Esophagus squamous epithelium (tissue), 5 donors: ENCODE data around the gene CDK5RAP1. TPM values are rescaled to one million over a fixed set of nuclear protein-coding genes. Genes with fewer than 3 reads are reported as not detected.
A peak's percentile ranks its signal among the peaks of the same experiment; 100 is the strongest.
"Not testable (repeated sequence)": the region's sequence is repeated elsewhere in the genome, so short reads cannot be mapped to it uniquely, and the experiment has no call there.

Experiments
- DNase-seq: peaks from one replicate; lab custom pipeline; 2025; lab: John Stamatoyannopoulos, UW
- H3K27ac ChIP-seq, 4 donors: fragments of 200-600 bp; sonication (generic); one replicate each; pipeline ENCODE4 v1.5.1; 2016 to 2019; ENCODE audit warnings: mild to moderate bottlenecking in 1 of 4
- H3K27me3 ChIP-seq, 4 donors: fragments of 200-600 bp; sonication (generic); 1 replicate in 3 of 4; 2 replicates in 1 of 4; pipeline versions ENCODE4 v1.5.1 to v1.6.0; 2017 to 2021; ENCODE audit warnings: antibody characterized with exemption in 1 of 4
- H3K36me3 ChIP-seq, 3 donors: fragments of 200-600 bp; sonication (generic); one replicate each; pipeline ENCODE4 v1.5.1; 2016 to 2019
- H3K4me1 ChIP-seq, 3 donors: fragments of 200-600 bp; sonication (generic); one replicate each; pipeline ENCODE4 v1.5.1; 2017 to 2019
- H3K4me3 ChIP-seq, 4 donors: fragments of 200-600 bp; sonication (generic); 1 replicate in 3 of 4; 2 replicates in 1 of 4; pipeline ENCODE4 v1.5.1; 2016 to 2019; ENCODE audit warnings: mild to moderate bottlenecking in 2 of 4, moderate library complexity in 1 of 4
- H3K9me3 ChIP-seq, 3 donors: fragments of 200-600 bp; sonication (generic); one replicate each; pipeline ENCODE4 v1.5.1; 2016 to 2019
- POLR2A ChIP-seq, 4 donors: fragments of 450-650 bp; IDR thresholded peaks; one replicate each; pipeline ENCODE4 v1.6.1; 2017; ENCODE audit warnings: antibody characterized with exemption in 4 of 4, mild to moderate bottlenecking in 4 of 4, moderate library complexity in 3 of 4
- WGBS, 2 donors: methylation state at CpG; one replicate each; pipeline ENCODE4 v1.1.5; 2018; 5-methylcytosine and 5-hydroxymethylcytosine counted together
- intact Hi-C: fragments of 100-400 bp; cut with DNase I; formaldehyde crosslinking; loops from one replicate; pipeline ENCODE4 v1.15.0; 2022
- total RNA-seq, 4 donors: library from RNA; depleted of rRNA; stranded (reverse); fragments of >200 nt; gene quantifications; one replicate each; pipeline ENCODE4 v1.1.0, GENCODE V29; 2016
- TF ChIP-seq, protein P1 (sequence below), 6 experiments: fragments of 450-650 bp in 4 of 6; fragments of 200-600 bp in 2 of 6; sonication (generic) in 2 of 6; IDR thresholded peaks; one replicate each; pipeline ENCODE4 v1.5.1; 2016 to 2019; ENCODE audit warnings: antibody characterized with exemption in 6 of 6, mild to moderate bottlenecking in 4 of 6, moderate library complexity in 4 of 6
- donor health status: DM: yes; HTN: yes; CAD: no.

Gene CDK5RAP1
- total RNA-seq, 4 donors from 2014 or later, result 13.5 to 23.2 (median 20.1) TPM

- no peaks in the 10 kb centered on the region for H3K27me3 ChIP-seq
- intact Hi-C loops, result no loop called here
- no peak for DNase-seq
- no peaks in the 10 kb centered on the region for H3K36me3 ChIP-seq
- TF ChIP-seq, protein P1, sequence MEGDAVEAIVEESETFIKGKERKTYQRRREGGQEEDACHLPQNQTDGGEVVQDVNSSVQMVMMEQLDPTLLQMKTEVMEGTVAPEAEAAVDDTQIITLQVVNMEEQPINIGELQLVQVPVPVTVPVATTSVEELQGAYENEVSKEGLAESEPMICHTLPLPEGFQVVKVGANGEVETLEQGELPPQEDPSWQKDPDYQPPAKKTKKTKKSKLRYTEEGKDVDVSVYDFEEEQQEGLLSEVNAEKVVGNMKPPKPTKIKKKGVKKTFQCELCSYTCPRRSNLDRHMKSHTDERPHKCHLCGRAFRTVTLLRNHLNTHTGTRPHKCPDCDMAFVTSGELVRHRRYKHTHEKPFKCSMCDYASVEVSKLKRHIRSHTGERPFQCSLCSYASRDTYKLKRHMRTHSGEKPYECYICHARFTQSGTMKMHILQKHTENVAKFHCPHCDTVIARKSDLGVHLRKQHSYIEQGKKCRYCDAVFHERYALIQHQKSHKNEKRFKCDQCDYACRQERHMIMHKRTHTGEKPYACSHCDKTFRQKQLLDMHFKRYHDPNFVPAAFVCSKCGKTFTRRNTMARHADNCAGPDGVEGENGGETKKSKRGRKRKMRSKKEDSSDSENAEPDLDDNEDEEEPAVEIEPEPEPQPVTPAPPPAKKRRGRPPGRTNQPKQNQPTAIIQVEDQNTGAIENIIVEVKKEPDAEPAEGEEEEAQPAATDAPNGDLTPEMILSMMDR (IDR thresholded peaks at IDR 0.05), result peak in 1 of 6 experiments; percentile 3
- no peak for TF ChIP-seq POLR2A (IDR thresholded peaks at IDR 0.05)
- H3K4me3 ChIP-seq, result peak overlapping the region; percentile 73 to 97 (median 87)
- no peaks in the 10 kb centered on the region for H3K9me3 ChIP-seq
- 9 to 10% methylated on average over 7 of the region's 45 CpGs for WGBS, 2 donors
- peak overlapping the region; percentile 85 to 93 (median 90) for H3K27ac ChIP-seq
- H3K4me1 ChIP-seq, result peaks cover 0 to 38% (median 8%) of the 10 kb centered on the region in 3 donors
Measured at GRCh38 chr20:33443006-33443511, 41.7 kb upstream of the CDK5RAP1 start.

DNA sequence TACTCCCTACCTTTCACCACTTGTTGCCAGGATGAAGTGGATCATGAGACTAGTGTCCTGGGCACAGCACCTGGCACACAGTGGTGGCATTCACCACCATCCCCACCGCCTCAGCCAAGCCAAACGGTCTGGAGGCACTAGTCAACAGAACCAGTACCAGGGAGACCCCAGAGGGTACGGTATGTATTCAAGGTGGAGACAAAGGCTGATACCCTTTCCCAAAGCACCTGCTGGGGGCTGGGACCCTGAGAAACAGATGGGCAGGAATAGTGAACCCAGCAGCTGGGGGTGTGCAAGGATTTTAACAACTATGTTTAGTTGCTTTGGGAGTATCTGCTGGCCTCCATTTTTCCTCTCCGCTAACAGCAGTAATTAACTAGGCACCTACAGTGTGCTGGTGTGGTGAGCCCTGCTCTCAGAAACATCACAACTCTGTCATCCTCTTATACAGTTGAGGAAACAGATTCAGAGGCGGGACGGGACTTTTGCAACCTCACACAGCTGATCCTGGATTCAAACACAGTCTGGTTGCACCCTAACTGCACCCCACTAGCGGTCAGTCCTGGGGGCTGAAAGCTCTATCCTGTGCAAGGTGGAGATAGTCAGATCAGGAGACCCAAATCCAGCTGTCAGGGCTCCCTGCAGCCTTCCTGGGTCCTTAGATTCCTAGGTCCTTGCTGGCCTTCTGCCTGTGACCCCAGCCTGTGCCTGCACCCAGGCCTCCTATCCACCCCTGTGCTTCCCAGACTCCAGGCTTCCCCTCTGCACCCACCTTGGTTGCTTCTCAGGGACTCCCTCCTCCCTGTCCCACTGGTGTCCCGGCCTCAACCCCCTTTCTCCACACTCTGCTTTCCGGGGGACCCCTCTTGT lies 41.1 kb upstream of the CDK5RAP1 start:
- Histone ChIP-seq H3K4me3 (peak overlapping the region; percentile 73 to 97 (median 87)), H3K27ac (peak overlapping the region; percentile 85 to 93 (median 90)), H3K4me1 (peaks cover 0 to 43% (median 8%) of the 10 kb centered on the region in 3 donors), H3K27me3 (no peaks in the 10 kb centered on the region), H3K9me3 (no peaks in the 10 kb centered on the region), H3K36me3 (no peaks in the 10 kb centered on the region)
- WGBS, 2 donors, result 60 to 63% methylated on average over 5 to 9 of the region's 9 CpGs
- TF ChIP-seq POLR2A (IDR thresholded peaks at IDR 0.05), result no peak
- intact Hi-C loops, result no loop called here
- DNase-seq, result no peak

DNA sequence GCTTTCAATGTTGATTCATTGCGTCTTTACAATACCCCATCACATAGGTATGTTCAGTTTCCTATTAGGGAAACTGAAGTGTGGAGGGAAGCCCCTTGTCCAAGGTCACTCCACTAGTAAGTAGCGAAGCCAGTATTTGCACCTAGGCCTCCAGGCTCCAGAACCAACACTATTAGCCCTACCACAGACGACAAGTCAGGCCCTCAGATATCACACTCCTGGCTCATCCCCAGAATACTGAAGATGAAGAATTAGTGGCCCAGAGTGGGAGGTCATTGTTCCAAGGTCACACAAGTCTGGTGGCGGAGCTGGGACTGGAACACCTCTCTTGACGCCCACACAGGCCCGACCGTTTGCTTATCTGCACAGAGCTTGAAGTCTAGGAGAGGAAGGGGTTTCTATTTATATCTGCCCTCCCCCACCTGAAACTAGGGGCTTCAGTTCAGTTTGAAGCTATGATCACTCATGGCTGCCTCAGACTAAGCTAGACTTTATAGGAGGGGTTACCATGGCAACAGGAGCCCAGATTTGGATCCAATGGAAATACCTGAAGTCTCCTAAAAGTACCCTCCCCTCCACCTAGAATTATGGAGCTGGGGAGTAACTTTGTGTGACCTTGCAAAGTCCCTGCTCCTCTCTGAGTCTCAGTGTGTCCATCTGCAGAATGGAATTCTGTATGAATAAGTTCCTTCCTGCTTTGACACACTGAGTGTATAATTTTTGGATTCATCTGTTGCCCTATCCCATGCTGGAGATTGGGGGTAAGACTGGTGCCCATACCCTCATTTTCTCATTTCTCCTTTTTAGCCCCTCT lies 40.0 kb upstream of the CDK5RAP1 start:
- Histone ChIP-seq H3K9me3 (no peaks in the 10 kb centered on the region), H3K4me1 (peaks cover 0 to 44% (median 8%) of the 10 kb centered on the region in 3 donors), H3K36me3 (no peaks in the 10 kb centered on the region), H3K4me3 (no peak overlapping the region), H3K27me3 (no peaks in the 10 kb centered on the region), H3K27ac (peak overlapping the region in 2 of 4 donors; percentile 33 to 85)
- WGBS, 2 donors, result 70 to 83% methylated on average over 6 to 7 of the region's 7 CpGs
- no peak for DNase-seq
- intact Hi-C loops, result no loop called here
- no peak for TF ChIP-seq POLR2A (IDR thresholded peaks at IDR 0.05)
- TF ChIP-seq, protein P1 (IDR thresholded peaks at IDR 0.05), result no peak

- H3K27me3 ChIP-seq, H3K36me3 ChIP-seq, H3K9me3 ChIP-seq, DNase-seq, intact Hi-C loops, H3K4me3 ChIP-seq: not testable (repeated sequence)
- 88 to 97% methylated on average over 7 of the region's 7 CpGs for WGBS, 2 donors
- Histone ChIP-seq H3K4me1 (peaks cover 0 to 44% (median 8%) of the 10 kb centered on the region in 3 donors), H3K27ac (peak overlapping the region in 1 of 4 donors; percentile 13)
Measured at GRCh38 chr20:33440562-33440961, 39.2 kb upstream of the CDK5RAP1 start.

DNA sequence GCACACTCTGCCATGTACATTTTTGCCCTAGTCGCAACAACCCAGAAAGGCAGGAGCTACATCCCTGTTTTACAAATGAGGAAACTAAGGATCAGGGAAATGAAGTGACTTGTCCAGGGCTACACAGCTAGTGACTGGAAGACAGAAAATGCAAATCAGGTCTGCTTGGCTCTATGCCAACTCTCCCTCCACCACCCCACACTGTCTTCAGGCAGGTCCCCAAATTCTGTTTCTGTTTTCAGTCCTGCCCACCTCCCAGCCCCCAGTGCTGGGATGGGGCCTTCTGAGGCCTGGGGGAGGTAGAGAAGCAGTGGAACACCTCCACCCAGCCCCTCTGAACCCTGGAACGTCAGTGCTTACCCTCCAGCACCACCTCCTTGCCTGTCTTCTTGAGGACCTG lies 37.2 kb upstream of the CDK5RAP1 start:
- Histone ChIP-seq H3K4me3 (no peak overlapping the region), H3K27ac (peak overlapping the region in 3 of 4 donors; percentile 44 to 63 (median 62)), H3K36me3 (peaks cover 0 to 5% (median 0%) of the 10 kb centered on the region in 3 donors), H3K9me3 (no peaks in the 10 kb centered on the region), H3K4me1 (peaks cover 0 to 42% (median 3%) of the 10 kb centered on the region in 3 donors), H3K27me3 (no peaks in the 10 kb centered on the region)
- intact Hi-C loops, result no loop called here
- TF ChIP-seq, protein P1 (IDR thresholded peaks at IDR 0.05), result no peak
- no peak for TF ChIP-seq POLR2A (IDR thresholded peaks at IDR 0.05)
- WGBS, 2 donors, result 86 to 100% methylated on average over 2 of the region's 2 CpGs
- no peak for DNase-seq
